ENCODE data around the gene CIROP.
"Not testable (repeated sequence)": the region's sequence is repeated elsewhere in the genome, so short reads cannot be mapped to it uniquely, and the experiment has no call there.

CIROP gene

GRCh38 chr14:23114120-23114458 lies 9.3 kb upstream of the CIROP start:
- no peak for DNase-seq (ENCODE audit: low spot score)

- DNase-seq (ENCODE audit: low spot score): no peak
Measured at GRCh38 chr14:23113431-23114119, 8.8 kb upstream of the CIROP start.

GRCh38 chr14:23112359-23113178 lies 7.8 kb upstream of the CIROP start:
- no peak for DNase-seq (ENCODE audit: low spot score)

GRCh38 chr14:23110579-23111365 lies 6.0 kb upstream of the CIROP start:
- no peak for DNase-seq (ENCODE audit: low spot score)

- no peak for DNase-seq (ENCODE audit: low spot score)
Measured at GRCh38 chr14:23109769-23110168, 5.0 kb upstream of the CIROP start.

- DNase-seq (ENCODE audit: low spot score): not testable (repeated sequence)
Measured at GRCh38 chr14:23108169-23108568, 3.4 kb upstream of the CIROP start.

GRCh38 chr14:23107620-23108019 lies 2.8 kb upstream of the CIROP start:
- not testable (repeated sequence) for DNase-seq (ENCODE audit: low spot score)

GRCh38 chr14:23106747-23107045 lies 1.9 kb upstream of the CIROP start:
- no peak for DNase-seq (ENCODE audit: low spot score)

GRCh38 chr14:23105348-23105824 lies 597 bp upstream of the CIROP start:
- DNase-seq (ENCODE audit: low spot score): no peak

GRCh38 chr14:23104070-23104590 lies 659 bp downstream of the CIROP start:
- DNase-seq (ENCODE audit: low spot score): no peak

- DNase-seq (ENCODE audit: low spot score): no peak
Measured at GRCh38 chr14:23103581-23103980, 1.2 kb downstream of the CIROP start.

GRCh38 chr14:23102801-23103200 lies 2.0 kb downstream of the CIROP start:
- DNase-seq (ENCODE audit: low spot score): no peak

GRCh38 chr14:23101986-23102625 lies 2.7 kb downstream of the CIROP start:
- DNase-seq (ENCODE audit: low spot score): no peak

GRCh38 chr14:23101213-23101970 lies 3.4 kb downstream of the CIROP start:
- no peak for DNase-seq (ENCODE audit: low spot score)

- DNase-seq (ENCODE audit: low spot score): no peak
Measured at GRCh38 chr14:23099212-23099861, 5.5 kb downstream of the CIROP start.

GRCh38 chr14:23097786-23098185 lies 7.0 kb downstream of the CIROP start:
- DNase-seq (ENCODE audit: low spot score): no peak

- DNase-seq (ENCODE audit: low spot score): no peak
Measured at GRCh38 chr14:23095196-23096108, 9.3 kb downstream of the CIROP start, which contains the start of gene C14orf119. Gene C14orf119, plus strand, starts transcription at chr14:23095505. Its CDS starts 2,154 bp downstream, at chr14:23097659.

GRCh38 chr14:23094666-23095195 lies 10.1 kb downstream of the CIROP start, which contains the start of gene ACIN1:
Gene ACIN1, minus strand, starts transcription at chr14:23095136. Its CDS starts 24 bp downstream, at chr14:23095112.
- DNase-seq (ENCODE audit: low spot score): peak; percentile 100

- DNase-seq (ENCODE audit: low spot score): no peak
Measured at GRCh38 chr14:23093991-23094665, 10.7 kb downstream of the CIROP start.
